ENCODE results near the gene NCL. TPM values are rescaled to one million over a fixed set of nuclear protein-coding genes. Genes with fewer than 3 reads are reported as not detected.

NCL gene
- total RNA-seq, 1 donor from 2014 or later, result 348 TPM

DNA sequence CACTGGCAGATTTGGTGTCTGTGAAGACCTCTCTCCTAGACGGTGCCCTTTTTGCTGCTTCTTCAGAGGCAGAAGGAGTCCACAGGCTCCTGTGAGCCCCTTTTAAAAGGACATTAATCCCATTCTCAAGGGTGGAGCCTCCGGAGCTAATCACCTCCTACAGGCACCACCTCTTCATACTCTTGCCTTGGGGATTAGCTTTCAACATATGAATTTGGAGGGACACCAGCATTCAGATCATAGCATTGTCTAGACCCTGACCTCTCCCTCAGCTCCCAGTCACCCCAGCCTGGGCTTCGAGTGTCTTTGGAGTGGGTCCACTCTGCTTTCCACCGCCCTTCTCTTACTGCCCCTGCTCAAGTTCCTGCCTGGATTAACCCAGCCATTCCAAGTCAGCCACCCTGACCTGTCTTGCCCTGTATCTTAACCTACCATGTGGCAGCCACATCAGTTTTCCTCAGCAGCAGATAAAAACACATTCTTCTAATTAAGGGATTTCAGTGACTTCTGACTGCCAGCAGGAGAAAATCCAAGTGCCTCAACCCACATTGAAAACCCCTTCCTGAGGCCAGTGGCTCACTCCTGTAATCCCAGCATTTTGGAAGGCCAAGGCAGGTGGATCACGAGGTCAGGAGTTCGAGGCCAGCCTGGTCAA, 6.1 kb upstream of the NCL start:
- H3K4me1 ChIP-seq, result peaks cover 4% of the 10 kb centered on the region
- no peaks in the 10 kb centered on the region for H3K36me3 ChIP-seq
- no peak for DNase-seq (ENCODE audit: extremely low spot score in 2 of 2)
- intact Hi-C loops (cut with DNase I), result no loop called here
- no peak overlapping the region for H3K27ac ChIP-seq
- H3K27me3 ChIP-seq, result no peaks in the 10 kb centered on the region
- H3K4me3 ChIP-seq, result no peak overlapping the region
- no peaks in the 10 kb centered on the region for H3K9me3 ChIP-seq
- TF ChIP-seq POLR2A (IDR thresholded peaks at IDR 0.05) (no peak), POLR2AphosphoS5 (IDR thresholded peaks at IDR 0.05; ENCODE audit: insufficient read depth in 1 of 2, low read depth in 1 of 2) (no peak)
- TF ChIP-seq, protein P1, sequence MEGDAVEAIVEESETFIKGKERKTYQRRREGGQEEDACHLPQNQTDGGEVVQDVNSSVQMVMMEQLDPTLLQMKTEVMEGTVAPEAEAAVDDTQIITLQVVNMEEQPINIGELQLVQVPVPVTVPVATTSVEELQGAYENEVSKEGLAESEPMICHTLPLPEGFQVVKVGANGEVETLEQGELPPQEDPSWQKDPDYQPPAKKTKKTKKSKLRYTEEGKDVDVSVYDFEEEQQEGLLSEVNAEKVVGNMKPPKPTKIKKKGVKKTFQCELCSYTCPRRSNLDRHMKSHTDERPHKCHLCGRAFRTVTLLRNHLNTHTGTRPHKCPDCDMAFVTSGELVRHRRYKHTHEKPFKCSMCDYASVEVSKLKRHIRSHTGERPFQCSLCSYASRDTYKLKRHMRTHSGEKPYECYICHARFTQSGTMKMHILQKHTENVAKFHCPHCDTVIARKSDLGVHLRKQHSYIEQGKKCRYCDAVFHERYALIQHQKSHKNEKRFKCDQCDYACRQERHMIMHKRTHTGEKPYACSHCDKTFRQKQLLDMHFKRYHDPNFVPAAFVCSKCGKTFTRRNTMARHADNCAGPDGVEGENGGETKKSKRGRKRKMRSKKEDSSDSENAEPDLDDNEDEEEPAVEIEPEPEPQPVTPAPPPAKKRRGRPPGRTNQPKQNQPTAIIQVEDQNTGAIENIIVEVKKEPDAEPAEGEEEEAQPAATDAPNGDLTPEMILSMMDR (IDR thresholded peaks at IDR 0.05), result no peak

DNA sequence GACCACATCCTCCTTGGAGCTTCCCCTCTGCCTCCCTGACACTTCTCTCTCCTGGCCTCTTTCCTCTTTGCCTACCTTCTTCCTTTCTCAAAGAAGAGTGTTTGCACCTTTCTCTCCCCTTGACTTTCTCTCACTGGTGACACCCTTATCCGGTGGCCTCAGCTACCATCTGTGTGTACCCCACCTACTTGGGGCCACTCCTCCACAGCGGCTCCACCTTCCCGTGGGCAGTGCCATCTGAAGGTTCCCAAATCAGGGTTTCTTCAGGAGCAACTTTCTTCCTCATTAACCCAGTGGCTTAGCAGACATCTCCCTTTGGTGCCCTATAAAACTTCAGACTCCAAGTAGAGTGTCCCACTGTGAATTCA, 5.3 kb upstream of the NCL start:
- H3K27ac ChIP-seq, result no peak overlapping the region
- H3K36me3 ChIP-seq, result no peaks in the 10 kb centered on the region
- intact Hi-C loops (cut with DNase I), result loop anchor here (10.0 kb wide), 1 partner anchor 205 kb away; no protein-coding TSS in a partner anchor
- no peak for TF ChIP-seq POLR2AphosphoS5 (IDR thresholded peaks at IDR 0.05; ENCODE audit: insufficient read depth in 1 of 2, low read depth in 1 of 2)
- TF ChIP-seq, protein P1 (IDR thresholded peaks at IDR 0.05), result no peak
- TF ChIP-seq POLR2A (IDR thresholded peaks at IDR 0.05), result no peak
- H3K4me1 ChIP-seq, result peaks cover 8% of the 10 kb centered on the region
- H3K4me3 ChIP-seq, result no peak overlapping the region
- DNase-seq (ENCODE audit: extremely low spot score in 2 of 2), result no peak
- no peaks in the 10 kb centered on the region for H3K27me3 ChIP-seq
- H3K9me3 ChIP-seq, result no peaks in the 10 kb centered on the region

DNA sequence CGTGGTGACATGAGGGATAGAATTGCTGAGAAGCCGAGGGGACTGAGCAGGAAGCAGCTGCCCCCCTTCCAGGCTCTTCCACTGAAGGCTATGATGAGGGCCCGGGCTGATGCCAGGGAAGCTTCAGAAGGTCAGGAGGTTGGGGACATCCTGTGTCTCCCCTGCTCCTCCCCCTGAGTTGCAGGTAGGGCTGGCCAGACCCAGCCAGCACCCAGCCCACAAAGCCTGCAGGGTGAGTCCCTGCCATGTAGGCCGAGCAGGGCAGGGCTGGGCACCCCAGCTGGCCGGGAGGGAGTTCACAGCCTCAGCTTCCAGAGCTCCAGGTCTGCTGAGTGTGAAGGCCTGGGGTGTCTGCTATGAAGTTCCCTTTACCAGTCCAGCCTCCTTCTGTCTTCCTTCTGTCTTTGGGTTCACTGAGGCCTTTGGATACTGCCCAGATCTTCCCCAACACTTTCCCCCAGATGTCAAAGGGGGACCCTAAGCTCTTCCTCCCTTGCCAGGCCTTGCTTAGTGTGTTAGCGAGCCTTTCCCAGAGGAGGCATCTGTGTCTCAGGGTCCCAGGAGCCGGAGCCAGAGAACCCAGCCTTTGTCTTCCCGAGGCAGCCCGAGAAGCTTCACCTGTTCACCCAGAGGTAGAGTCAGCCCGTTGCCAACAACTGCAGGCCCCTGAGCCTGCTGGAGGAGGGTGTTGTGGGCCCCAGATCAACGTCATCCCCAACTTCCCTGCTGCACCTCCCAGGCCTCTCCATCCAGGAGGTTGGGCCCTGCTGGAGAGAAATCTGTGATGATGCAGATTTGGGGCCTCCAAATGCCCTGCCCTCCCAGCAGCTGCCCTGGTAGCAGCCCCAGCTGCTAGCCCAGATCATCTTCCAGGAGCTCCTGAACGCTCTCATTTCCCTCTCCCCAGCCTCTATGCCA, 3.6 kb upstream of the NCL start:
- intact Hi-C loops (cut with DNase I), result loop anchor here (10.0 kb wide), 1 partner anchor 207 kb away; no protein-coding TSS in a partner anchor
- TF ChIP-seq POLR2A (IDR thresholded peaks at IDR 0.05), result no peak
- TF ChIP-seq, protein P1 (IDR thresholded peaks at IDR 0.05), result no peak
- no peak for TF ChIP-seq POLR2AphosphoS5 (IDR thresholded peaks at IDR 0.05; ENCODE audit: insufficient read depth in 1 of 2, low read depth in 1 of 2)
- no peaks in the 10 kb centered on the region for H3K27me3 ChIP-seq
- H3K4me1 ChIP-seq, result peaks cover 16% of the 10 kb centered on the region
- no peaks in the 10 kb centered on the region for H3K36me3 ChIP-seq
- no peaks in the 10 kb centered on the region for H3K9me3 ChIP-seq
- H3K27ac ChIP-seq, result no peak overlapping the region
- no peak overlapping the region for H3K4me3 ChIP-seq
- DNase-seq (ENCODE audit: extremely low spot score in 2 of 2), result no peak

DNA sequence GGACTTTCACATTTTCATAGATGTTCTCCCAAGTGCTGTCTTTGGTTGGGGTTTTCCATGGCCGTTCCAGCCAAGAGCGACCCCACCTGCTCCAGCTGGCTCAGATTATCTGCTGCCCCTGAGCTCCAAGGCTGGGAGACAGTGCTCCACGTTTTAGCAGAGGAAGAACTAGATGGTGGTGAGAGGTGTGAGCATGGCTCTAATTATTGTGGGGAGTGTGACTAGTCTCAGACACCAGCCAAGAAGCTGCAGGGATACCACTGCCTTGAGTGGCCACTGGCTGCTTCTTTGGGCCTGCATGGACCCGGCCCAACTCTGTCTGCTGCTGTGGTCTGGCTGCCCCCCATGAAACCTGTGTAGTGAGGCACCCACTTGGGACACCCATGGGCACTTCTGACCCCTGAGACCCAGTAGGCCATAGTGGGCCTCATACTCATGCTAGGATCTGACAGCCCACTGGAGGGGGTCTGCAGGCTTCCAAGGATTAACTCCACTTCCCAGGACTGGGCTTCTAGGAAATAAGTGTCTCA, 2.8 kb upstream of the NCL start:
- DNase-seq (ENCODE audit: extremely low spot score in 2 of 2), result no peak
- peaks cover 24% of the 10 kb centered on the region for H3K4me1 ChIP-seq
- H3K9me3 ChIP-seq, result no peaks in the 10 kb centered on the region
- no peak for TF ChIP-seq POLR2A (IDR thresholded peaks at IDR 0.05)
- TF ChIP-seq POLR2AphosphoS5 (IDR thresholded peaks at IDR 0.05; ENCODE audit: insufficient read depth in 1 of 2, low read depth in 1 of 2), result no peak
- TF ChIP-seq, protein P1 (IDR thresholded peaks at IDR 0.05), result no peak
- H3K27ac ChIP-seq, result no peak overlapping the region
- peaks cover 0 to 6% of the 10 kb centered on the region in 2 donors for H3K36me3 ChIP-seq
- no peak overlapping the region for H3K4me3 ChIP-seq
- intact Hi-C loops (cut with DNase I), result loop anchor here (10.0 kb wide), 1 partner anchor 208 kb away; no protein-coding TSS in a partner anchor
- H3K27me3 ChIP-seq, result no peaks in the 10 kb centered on the region
